ENCODE data around the gene HSBP1L1.

- TF ChIP-seq MAFK (IDR thresholded peaks at IDR 0.05; ENCODE audit: low read depth, low read length) (no peak), CTCF (IDR thresholded peaks at IDR 0.05; ENCODE audit: control extremely low read depth in 1 of 3, insufficient read depth in 1 of 3, low read depth in 1 of 3, low read length in 3 of 3) (no peak), EZH2 (IDR thresholded peaks at IDR 0.05; ENCODE audit: low read depth, low read length, severe bottlenecking) (no peak), RBBP5 (IDR thresholded peaks at IDR 0.05; ENCODE audit: borderline replicate concordance, low read depth, low read length) (no peak), BCL11A (IDR thresholded peaks at IDR 0.05; ENCODE audit: low read depth in 2 of 2, low read length in 2 of 2) (no peak)
Measured at GRCh38 chr18:80010551-80010906, 46.1 kb downstream of the HSBP1L1 start.
